ENCODE results near the gene KCNMB2.

The KCNMB2 gene

DNA sequence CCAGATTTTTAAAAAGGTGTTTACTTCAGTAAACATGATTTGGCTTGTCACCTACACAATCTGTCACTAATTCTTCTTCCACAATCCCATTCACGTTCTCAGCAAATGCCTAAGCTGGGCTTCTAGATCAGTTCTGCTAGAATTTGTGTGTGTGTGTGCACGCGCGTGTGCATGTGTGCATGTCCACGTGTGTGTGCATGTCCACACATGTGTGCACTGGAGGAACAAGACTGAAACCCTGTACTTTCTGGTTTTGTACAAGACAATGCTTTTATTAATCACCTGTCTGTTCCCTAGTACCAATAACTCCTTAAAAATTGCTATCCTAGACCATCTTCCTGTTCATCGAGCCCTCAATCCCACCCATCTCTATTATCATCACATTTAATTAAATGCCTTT lies 229.2 kb downstream of the KCNMB2 start:
- no peak for DNase-seq

DNA sequence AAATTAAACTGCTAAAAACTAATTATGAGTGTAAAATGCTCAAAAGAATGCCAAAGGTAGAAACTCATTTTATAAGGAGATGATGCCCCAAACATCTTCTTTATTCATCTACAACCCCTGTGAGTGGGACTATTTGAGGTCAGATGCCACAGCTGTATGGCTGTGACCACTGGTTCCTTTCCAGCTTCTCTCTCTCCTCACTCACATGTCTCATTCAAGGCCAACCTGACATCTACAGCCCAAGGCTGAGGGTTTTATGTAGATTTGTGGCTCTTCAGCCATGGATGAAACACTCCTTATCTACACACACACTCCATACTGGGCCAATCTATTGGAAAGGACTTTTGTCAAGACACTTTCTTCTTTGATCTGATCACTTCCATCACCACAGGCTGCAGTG lies 231.3 kb downstream of the KCNMB2 start:
- no peak for DNase-seq

DNA sequence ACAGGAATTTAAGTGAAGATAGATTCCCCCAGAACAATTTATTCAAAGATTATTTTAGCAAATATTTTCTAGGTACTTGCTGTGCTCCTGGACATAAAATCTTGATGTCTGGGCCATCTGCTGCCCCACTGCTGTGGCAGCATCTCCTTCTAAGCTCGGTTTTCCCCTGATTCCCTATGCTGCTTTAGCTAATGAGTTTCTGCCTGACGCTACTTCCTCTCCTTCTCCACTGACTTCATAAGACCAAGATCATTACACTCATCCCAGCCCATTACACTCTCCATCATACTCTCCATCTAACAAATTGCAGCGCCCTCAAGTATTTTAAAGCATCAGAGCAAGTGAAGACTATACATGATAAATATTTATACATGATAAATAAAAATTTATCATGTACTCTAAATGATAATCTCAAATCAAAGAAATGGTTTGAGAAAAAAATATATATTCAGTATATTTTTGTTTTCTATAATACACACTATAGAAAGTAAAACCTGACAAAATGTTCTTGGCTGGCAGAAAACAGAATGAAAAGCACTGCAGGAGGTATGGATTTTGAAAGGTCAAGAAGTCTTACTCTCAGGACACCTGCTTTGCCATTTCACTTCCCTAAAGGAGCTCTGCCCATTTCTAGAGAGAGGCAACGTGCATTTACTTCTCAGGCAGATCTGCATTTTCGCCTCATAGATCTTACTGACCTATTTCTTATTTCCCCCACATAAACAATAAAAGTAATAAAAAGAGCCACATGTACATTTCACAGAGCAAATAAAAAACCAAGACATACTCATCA lies 232.0 kb downstream of the KCNMB2 start:
- DNase-seq, result no peak

DNA sequence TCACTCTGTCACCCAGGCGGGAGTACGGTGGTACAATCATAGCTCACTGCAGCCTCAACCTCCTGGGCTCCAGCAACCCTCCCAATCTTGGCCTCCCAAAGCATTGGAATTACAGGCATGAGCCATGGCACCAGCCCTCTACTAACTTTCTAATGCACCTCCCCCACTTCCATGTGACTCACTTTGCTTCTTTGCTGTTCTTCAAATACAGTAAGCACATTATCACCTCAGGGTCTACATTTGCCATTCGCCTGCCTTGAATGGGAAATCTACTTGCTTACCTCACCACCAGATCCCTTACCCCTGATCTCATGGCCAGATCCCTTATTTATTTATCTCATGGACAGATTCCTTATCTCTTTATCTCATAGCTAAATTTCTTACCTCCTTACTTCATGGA lies 235.3 kb downstream of the KCNMB2 start:
- no peak for DNase-seq

DNA sequence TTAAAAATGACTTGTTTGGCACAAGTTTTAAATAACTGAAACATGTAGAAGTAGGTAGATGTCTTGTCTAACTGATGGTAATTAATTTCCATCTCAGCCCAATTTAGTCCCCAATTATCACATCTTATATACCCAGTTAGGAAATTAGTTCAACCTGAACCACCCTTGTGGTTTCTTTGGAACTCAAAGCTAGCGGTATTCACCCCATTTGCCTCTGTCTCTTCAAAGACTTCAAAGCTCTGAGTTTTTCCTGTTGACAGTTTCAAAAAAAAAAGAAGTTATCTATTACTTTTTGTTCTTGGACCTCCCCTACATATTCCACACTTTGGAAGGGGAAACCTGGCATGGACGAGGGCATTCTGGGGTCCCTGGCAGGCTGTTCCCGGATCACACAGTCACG lies 236.5 kb downstream of the KCNMB2 start:
- no peak for DNase-seq

DNA sequence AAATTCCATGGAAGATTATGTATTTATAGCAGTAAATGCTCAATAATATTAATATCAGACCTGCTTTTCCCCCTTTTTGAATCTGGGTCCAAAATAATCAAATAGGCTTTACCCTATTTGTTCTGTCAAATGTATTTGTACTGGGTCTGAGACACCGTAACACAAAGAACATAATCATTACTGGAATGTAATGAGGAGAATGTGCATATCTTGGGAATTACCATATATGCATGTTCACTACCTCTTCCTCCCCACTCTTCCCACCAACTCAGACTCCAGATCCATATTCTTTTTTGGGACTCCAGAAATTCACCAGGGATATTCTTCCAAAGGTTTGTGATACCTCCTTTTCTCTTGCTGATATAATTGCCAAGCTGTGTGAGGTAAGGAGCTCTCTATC lies 237.1 kb downstream of the KCNMB2 start:
- no peak for DNase-seq

DNA sequence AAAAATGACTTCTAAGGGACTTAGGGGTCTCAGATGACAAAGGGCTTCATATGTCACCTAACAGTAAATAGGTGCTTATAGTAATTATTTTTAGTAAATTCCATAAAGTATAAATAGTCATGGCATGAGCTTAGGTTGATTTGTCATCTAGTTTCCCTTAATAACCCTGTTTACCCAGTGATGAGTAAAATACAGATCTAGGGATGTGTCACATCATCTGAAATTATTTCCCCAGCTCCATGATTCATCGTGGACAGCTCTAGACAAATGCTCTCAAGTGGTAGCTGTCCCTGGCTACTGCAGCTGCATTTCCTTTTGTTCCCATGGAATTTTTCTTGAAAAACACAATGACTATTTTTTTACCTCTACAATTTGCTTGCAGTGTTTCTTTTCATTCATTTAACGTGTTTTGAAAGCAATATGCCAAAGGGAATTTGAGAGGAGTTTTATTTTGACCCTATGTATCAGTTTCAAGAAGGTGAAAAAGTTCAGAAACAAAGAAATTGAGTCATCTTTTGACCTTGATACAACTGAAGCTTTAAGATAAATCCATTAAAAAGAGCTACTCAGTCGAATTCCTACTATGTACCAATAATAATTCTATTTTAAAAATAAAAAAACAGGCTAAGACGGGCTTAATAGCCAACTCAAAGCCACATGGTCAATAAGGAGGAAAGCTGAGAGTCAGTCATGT lies 241.6 kb downstream of the KCNMB2 start:
- DNase-seq, result peak; percentile 28

DNA sequence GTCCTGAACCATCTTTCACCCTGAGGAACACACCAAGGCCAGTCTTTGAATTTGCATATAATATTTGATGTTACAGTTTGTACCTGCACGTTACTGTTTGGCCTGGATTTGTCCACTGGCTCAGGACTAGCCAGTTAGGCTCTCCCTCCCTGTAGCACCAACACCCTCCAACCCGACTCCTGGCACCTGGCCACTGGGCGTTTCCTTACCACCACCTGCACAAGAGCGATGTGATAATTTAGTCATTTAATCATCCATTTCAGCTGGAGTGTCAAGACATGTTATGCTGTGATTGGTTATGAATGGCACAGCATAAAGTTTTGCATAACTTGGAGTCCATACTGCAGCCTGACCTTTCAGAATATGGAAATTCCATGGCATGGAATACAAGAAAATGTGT lies 242.4 kb downstream of the KCNMB2 start:
- DNase-seq, result no peak

DNA sequence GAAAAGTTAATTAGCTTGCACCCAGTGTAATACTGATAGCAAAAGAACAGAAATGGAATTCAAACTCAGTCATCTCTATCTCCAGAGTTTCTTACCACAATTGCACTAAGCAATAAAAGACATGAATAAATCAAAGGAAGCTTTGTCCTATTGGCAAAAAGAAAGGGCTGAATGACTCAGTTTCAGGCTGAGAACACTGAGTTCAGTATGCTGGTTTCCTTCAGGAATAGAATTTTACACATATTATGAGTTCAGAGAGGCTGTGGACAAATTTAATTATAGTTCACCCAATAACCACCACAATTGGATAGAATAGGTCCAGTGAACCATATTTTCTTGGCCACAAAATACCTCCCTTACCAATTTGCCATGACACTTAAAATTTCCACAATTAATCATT lies 249.7 kb downstream of the KCNMB2 start:
- no peak for DNase-seq

DNA sequence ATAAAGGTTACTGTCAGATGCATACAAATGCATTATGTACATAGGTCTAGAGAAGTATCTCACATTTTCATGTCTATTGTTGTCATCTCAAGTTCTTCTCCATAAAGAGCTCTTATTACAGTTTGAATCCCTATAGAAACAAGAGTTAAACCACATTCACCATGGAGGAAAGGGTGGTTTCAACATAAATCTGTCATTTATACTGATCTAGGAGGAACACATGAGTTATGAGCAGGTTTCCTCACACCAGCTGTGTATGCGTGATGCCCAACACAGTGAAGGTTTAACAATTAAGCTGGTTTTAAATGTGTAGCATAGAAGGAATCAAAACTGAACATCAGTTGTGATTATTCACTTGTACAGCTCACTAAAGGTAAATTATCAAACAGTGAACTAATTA lies 251.7 kb downstream of the KCNMB2 start:
- DNase-seq, result no peak

DNA sequence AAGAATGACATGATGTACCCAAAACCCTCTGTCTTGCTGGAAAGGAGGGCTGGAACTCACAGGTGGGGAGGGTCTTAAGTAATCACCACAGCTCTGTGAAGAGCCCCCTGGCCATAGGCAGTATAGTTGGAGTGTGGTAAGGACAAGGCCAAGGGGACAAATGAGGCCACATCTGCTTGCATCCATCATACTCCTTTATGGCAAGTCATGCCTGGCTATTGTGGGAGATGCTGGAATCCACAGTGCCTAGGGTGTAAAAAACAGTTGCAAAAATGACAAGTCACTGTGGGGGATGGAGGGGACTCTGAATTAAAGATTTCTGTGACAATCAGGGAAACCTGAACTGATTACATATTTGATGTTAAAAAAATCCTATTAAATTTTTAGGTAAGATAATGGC lies 258.5 kb downstream of the KCNMB2 start:
- no peak for DNase-seq

DNA sequence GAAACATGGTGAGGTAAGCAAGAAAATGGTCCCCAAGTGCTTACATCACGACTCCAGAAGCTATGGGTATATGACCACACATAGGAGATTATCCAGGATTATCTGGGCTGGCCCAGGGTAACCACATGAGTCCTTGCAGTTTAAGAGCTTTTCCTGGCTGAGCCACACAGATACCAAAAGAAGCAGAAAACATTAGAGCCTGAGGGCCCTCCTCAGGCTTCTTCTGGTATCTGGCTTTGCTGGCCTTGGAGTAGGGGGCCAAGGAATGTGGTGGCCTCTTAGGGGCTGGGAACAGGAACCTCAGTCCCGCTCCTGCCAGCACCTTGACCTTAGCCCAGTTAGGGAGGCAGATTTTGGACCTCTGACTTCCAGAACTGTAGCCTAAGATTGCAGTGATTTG lies 259.1 kb downstream of the KCNMB2 start:
- no peak for DNase-seq

DNA sequence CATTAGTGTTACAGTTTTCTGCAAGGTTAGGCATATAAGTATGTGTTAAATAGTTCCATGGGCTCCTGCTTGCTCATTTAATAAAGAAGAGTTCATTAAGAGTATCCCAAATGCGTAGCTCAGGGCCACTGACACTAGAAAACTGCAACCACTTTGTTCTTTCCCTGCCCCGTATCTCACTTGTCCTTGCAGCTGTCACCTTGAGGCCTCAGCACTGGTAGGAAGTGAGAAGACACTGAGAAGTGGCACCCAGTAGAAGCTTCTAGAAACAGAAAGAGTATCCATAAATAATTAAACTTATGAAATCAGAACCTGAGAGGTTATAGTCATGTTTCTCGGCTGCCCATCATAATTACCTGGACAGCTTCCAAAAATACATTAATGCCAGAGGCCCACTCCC lies 266.0 kb downstream of the KCNMB2 start:
- DNase-seq, result no peak

DNA sequence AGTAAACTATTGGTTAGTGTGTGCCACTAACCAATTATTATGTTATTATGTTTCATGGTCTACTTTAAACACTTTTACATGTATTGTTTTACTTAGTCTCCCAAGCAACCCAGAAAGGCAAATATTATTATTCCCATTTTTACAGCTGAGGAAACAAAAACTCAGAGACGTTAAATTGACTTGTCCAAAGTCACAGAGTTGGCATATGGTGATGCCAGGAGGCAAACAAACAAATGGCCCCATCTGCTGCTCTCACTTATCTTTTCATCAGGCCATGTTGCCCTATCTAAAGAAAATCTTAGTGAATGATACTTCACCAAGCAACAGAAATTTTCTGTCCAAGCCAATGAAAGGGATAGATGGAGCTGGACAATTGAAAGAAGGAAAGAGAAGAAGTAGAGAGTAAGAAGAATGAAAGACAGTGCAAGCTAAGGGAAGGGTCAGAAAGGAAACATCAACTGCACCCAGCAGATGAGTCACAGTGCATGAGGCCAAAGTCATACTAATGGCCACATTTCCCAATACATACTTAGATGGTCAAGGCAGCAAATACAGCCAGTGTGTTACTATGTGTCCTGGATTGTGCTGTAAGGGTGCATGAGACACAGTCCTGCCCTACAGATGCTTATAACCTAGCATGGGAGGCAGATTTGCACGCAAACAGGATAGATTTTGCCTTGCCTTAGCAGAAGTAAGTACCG lies 266.9 kb downstream of the KCNMB2 start:
- no peak for DNase-seq

DNA sequence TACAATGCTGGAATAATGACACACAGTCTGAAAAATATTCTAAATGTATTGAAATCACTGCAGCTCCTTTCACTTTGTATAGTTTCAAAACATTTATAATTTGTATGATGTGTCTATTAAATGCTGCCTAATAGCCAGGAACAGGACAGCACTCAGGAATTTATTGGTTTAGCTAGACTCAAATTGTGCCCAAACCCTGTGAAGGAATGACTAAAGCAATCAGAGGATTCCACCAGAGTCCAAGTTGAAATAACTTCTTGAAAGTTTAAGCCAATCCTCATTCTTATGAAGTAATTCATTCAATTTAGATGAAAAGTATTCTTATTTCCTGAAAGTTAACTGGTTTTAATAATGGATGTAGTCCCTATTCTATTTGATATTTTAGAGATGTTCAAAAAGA lies 268.4 kb downstream of the KCNMB2 start:
- DNase-seq, result no peak

DNA sequence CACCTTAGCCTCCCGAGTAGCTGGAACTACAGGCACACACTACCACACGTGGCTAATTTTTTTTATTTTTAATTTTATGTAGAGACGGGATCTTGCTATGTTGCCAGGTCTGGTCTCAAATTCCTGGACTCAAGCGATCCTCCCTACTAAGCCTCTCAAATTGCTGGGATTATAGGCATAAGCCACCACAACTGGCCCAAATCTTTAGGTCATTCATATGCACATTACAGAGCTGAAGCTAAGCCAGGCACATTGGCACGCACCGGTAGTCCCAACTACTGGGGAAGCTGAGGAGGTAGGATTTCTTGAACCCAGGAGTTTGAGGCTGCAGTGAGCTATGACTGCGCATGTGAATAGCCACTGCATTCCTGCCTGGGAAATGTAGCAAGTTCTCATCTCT lies 269.5 kb downstream of the KCNMB2 start:
- DNase-seq, result no peak

DNA sequence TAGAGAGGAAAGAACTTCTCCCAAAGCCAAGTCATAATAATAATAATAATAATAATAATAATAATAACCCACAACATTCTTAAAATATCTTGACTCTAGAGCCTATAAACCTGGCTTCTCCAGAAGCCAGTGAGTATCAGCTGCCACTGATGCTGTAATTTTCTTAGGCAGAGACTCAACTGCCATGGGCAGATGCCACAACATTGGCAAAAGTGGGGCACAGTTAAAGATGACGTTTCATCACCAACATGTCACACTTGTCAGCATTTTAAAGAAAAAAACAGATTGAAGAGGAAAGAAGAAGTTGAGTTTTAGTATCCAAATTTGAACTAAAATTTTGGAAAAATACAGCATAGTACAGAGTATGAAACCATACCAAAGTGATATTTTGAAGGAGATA lies 270.4 kb downstream of the KCNMB2 start:
- DNase-seq, result no peak

DNA sequence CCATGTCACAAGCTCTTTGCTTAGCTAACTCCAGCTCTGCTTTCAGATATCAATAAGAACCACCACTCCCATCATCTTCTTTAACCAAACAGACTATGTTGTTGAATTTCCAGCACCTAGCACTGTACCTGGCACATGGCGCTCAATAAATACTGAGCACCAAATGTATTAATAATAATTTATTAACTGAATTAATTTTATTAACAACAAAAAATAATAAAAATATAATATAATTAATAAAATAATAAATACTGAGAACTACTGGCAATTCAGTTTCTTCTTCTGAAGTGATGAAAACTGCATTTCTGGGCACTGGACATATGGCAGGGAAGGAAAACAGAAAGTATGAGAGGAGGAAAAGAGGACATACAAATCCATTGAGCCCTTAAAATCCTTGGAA lies 271.5 kb downstream of the KCNMB2 start:
- no peak for DNase-seq

DNA sequence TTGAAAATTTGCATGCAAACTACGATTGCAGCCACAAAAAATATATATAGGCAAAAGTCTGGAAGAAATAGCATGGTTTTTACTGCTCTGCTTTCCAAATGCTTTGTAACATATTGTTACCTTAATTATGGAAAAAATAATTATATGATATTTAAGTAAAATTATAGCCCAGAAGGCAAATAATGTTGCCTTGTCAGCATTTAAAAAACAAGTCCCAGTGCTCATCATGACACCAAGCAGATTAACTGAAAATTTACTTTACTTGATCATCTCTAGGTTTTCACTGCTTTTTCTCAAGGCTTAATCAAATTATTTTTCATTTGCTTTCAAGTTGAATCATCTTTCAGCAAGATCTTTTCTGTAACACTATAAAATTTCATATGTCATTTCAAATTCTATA lies 272.5 kb downstream of the KCNMB2 start:
- no peak for DNase-seq

DNA sequence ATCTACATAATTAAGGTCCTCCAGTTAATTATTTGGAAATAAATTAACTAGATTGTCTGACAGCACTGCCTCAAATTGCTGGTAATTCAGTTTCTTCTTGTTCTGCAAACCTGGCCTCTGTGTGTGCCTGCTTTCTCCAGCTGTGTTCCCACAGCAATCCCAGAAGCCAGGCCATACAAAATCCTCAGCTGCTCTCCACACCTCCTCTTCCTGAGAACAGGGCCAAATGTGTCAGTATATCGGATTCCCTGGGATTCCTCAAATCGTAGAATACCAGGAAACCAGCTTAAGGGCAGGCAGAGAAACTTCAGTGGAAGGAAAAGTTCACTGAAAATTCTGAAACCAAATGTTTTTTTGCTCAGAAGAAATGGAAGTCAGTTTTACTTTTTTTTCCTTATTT lies 273.9 kb downstream of the KCNMB2 start:
- no peak for DNase-seq

DNA sequence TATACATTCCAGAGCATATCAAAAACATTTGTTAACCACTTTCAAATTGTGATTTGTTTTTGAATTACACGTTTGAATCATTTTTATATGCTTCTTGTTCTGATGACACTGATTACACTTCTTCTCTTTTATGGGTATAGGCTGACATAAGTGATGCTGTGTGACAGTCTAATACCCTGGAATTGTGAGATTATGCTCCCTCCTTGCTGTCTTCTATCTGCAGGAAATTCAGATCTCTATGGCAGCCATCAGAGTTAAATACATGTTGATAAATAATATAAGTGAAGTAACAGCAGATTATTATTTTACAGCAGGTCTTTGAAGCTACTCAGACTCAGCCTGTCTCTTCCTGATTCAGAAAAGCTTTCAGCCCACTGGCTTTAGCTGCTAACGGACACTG lies 286.5 kb downstream of the KCNMB2 start:
- DNase-seq, result no peak

DNA sequence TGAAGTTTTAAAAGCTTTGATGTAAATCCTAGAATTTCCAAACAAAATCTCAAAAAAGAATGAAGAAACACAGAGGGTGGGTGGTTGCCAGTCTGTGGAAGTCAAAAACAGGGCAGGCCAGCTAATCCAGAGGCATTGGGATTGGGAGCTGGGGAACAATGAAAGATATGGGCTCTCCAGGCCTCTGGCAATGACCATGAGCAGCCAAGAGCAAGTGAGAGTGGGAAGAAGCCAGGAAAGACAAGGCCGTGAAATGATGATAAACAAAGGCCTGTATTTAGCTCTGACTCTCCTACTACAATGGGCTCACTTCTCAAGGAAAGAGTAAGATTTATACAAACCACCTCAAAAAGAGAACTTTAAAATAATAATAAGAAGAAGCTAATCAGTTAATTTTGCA lies 286.9 kb downstream of the KCNMB2 start:
- DNase-seq, result no peak

DNA sequence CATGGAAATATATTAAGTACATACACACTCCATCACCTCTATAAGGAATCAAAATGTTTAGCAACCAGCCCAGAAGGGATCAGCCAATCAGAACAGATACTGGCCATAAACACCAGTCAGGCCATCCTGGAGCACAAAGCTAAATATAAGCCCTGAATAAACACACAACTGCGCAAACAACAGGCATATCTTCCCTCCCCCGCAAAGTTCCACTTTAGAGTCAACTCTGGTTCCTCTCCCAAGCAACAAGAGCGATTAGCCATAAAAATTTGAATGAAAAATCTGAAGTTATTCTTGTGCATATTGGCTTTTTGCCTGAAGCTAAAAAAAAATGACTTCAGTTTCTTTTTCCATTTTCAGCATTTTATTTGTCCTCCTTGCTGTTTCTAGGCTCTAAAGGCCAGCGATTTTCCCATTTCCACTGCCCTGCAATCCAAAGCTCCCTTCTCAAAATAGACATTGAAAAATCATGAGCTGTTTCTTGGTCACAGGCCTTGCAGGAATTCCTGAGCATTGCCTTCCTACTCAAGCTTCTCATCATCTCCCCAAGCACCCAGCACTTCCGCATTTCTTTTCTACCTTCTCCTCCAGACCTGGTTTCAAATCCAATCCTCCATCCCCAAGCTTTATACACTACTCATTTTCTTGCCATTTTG lies 287.5 kb downstream of the KCNMB2 start:
- DNase-seq, result no peak

Data from activated CD4-positive, alpha-beta T cell treated with anti-CD3 and anti-CD28 coated beads, Interleukin-10, Interleukin-2, amounts not matched to agents 100 ng/mL and 50 ng/mL, durations not matched to agents 16 hours and 8 hours (primary cell).